Measurements from ENCODE around the gene GNMT.
"Not testable (repeated sequence)": the region's sequence is repeated elsewhere in the genome, so short reads cannot be mapped to it uniquely, and the experiment has no call there.

GNMT gene

GRCh38 chr6:42942444-42942843 lies 18.1 kb upstream of the GNMT start:
- no peak overlapping the region for H3K27ac ChIP-seq (replicated peaks)
- DNase-seq (ENCODE audit: low read depth in 1 of 2, low spot score in 1 of 2): no peak
- H3K4me3 ChIP-seq (replicated peaks; ENCODE audit: insufficient read depth, low read length): no peak overlapping the region
- no peaks in the 10 kb centered on the region for H3K27me3 ChIP-seq (ENCODE audit: insufficient read depth, poor library complexity, severe bottlenecking)
- TF ChIP-seq POLR2AphosphoS5 (IDR thresholded peaks at IDR 0.05; ENCODE audit: low read depth): no peak

DNA sequence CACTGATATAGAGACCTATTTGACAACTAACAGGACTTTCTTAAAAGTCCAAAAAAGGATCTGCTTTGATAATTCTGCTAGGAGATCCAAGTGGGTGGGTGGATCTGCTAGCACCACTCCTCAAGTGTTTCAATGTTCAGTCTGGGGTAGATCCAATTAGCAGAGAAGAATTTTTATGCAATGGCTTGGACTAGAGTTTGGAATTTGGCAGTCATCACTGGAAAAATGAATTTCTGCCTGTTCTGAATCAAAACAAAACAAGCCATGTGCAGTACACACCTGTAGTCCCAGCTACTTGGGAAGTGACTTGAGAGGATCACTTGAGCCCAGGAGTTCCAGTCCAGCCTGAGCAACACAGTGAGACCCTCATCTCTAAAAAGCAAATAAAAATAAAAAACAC lies 12.6 kb upstream of the GNMT start:
- TF ChIP-seq, protein P1, sequence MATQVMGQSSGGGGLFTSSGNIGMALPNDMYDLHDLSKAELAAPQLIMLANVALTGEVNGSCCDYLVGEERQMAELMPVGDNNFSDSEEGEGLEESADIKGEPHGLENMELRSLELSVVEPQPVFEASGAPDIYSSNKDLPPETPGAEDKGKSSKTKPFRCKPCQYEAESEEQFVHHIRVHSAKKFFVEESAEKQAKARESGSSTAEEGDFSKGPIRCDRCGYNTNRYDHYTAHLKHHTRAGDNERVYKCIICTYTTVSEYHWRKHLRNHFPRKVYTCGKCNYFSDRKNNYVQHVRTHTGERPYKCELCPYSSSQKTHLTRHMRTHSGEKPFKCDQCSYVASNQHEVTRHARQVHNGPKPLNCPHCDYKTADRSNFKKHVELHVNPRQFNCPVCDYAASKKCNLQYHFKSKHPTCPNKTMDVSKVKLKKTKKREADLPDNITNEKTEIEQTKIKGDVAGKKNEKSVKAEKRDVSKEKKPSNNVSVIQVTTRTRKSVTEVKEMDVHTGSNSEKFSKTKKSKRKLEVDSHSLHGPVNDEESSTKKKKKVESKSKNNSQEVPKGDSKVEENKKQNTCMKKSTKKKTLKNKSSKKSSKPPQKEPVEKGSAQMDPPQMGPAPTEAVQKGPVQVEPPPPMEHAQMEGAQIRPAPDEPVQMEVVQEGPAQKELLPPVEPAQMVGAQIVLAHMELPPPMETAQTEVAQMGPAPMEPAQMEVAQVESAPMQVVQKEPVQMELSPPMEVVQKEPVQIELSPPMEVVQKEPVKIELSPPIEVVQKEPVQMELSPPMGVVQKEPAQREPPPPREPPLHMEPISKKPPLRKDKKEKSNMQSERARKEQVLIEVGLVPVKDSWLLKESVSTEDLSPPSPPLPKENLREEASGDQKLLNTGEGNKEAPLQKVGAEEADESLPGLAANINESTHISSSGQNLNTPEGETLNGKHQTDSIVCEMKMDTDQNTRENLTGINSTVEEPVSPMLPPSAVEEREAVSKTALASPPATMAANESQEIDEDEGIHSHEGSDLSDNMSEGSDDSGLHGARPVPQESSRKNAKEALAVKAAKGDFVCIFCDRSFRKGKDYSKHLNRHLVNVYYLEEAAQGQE (IDR thresholded peaks at IDR 0.05; ENCODE audit: insufficient replicate concordance, low read depth): no peak
- no peak for TF ChIP-seq GABPA (IDR thresholded peaks at IDR 0.05; ENCODE audit: low read depth)
- no peak for TF ChIP-seq POLR2AphosphoS5 (IDR thresholded peaks at IDR 0.05; ENCODE audit: low read depth)
- TF ChIP-seq SPI1 (IDR thresholded peaks at IDR 0.05; ENCODE audit: borderline replicate concordance, low read depth): no peak
- no peak for TF ChIP-seq CTCF (IDR thresholded peaks at IDR 0.05; ENCODE audit: insufficient read depth, low read length)
- DNase-seq (ENCODE audit: low read depth in 1 of 2, low spot score in 1 of 2): no peak
- no peaks in the 10 kb centered on the region for H3K27me3 ChIP-seq (ENCODE audit: insufficient read depth, poor library complexity, severe bottlenecking)
- no peak overlapping the region for H3K27ac ChIP-seq (replicated peaks)
- no peak overlapping the region for H3K4me3 ChIP-seq (replicated peaks; ENCODE audit: insufficient read depth, low read length)

- DNase-seq (ENCODE audit: low read depth in 1 of 2, low spot score in 1 of 2): no peak
- H3K27ac ChIP-seq (replicated peaks): no peak overlapping the region
- TF ChIP-seq GABPA (IDR thresholded peaks at IDR 0.05; ENCODE audit: low read depth): no peak
- TF ChIP-seq CTCF (IDR thresholded peaks at IDR 0.05; ENCODE audit: insufficient read depth, low read length): no peak
- TF ChIP-seq, protein P1 (IDR thresholded peaks at IDR 0.05; ENCODE audit: insufficient replicate concordance, low read depth): no peak
- TF ChIP-seq POLR2AphosphoS5 (IDR thresholded peaks at IDR 0.05; ENCODE audit: low read depth): no peak
- no peak for TF ChIP-seq SPI1 (IDR thresholded peaks at IDR 0.05; ENCODE audit: borderline replicate concordance, low read depth)
- no peak overlapping the region for H3K4me3 ChIP-seq (replicated peaks; ENCODE audit: insufficient read depth, low read length)
- no peaks in the 10 kb centered on the region for H3K27me3 ChIP-seq (ENCODE audit: insufficient read depth, poor library complexity, severe bottlenecking)
Measured at GRCh38 chr6:42952389-42952788, 8.2 kb upstream of the GNMT start.

GRCh38 chr6:42954405-42954804 lies 6.1 kb upstream of the GNMT start:
- DNase-seq (ENCODE audit: low read depth in 1 of 2, low spot score in 1 of 2); H3K27me3 ChIP-seq (ENCODE audit: insufficient read depth, poor library complexity, severe bottlenecking); H3K4me3 ChIP-seq (replicated peaks; ENCODE audit: insufficient read depth, low read length); H3K27ac ChIP-seq (replicated peaks): not testable (repeated sequence)

DNA sequence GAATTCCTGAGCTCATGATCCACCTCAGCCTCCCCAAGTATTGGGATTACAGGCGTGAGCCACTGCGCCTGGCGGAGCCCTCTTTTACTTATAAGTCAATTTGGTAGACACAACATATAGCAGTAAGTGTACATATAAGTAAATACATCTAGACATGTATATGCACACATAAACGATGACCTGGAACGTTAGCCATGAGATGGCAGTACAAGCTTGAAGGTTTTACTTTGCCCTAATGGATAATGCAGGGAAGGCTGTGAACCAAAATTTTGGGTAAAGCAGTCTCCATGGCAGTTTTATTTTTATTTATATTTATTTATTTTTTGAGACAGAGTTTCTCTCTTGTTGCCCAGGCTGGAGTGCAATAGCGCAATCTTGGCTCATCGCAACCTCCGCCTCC lies 2.4 kb upstream of the GNMT start:
- TF ChIP-seq POLR2AphosphoS5 (IDR thresholded peaks at IDR 0.05; ENCODE audit: low read depth): no peak
- TF ChIP-seq, protein P1 (IDR thresholded peaks at IDR 0.05; ENCODE audit: insufficient replicate concordance, low read depth): no peak
- TF ChIP-seq SPI1 (IDR thresholded peaks at IDR 0.05; ENCODE audit: borderline replicate concordance, low read depth): no peak
- TF ChIP-seq CTCF (IDR thresholded peaks at IDR 0.05; ENCODE audit: insufficient read depth, low read length): no peak
- no peak for TF ChIP-seq GABPA (IDR thresholded peaks at IDR 0.05; ENCODE audit: low read depth)
- no peak for DNase-seq (ENCODE audit: low read depth in 1 of 2, low spot score in 1 of 2)
- no peak overlapping the region for H3K27ac ChIP-seq (replicated peaks)
- no peak overlapping the region for H3K4me3 ChIP-seq (replicated peaks; ENCODE audit: insufficient read depth, low read length)
- no peaks in the 10 kb centered on the region for H3K27me3 ChIP-seq (ENCODE audit: insufficient read depth, poor library complexity, severe bottlenecking)

Measured in HL-60 (cell line).